ENCODE results near the gene ADGRA1. TPM values are rescaled to one million over a fixed set of nuclear protein-coding genes. Genes with fewer than 3 reads are reported as not detected.
"Not testable (repeated sequence)": the region's sequence is repeated elsewhere in the genome, so short reads cannot be mapped to it uniquely, and the experiment has no call there.

Gene ADGRA1
- total and polyA plus RNA-seq, 7 experiments from 2014 or later = not detected

DNA sequence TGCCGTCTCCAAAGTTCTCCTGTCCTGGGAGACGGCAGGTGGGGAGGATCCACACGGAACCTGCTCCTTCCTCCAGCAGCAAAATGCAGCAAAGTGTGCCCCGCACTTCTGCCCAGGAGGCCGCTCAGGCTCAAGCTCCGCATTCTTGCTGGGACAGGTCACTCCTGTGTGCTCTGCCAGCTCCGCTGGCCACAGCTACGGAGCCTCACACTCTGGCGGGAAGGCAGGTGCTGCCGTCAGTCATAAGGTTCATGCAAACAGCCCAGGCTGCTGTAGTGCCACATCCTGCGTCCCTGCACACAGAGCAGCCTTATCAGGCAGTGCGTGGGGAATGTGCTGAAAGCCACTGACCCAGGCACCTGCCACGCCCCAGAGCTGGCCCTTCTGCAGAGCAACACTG, 22.4 kb downstream of the ADGRA1 start:
- peaks cover 0 to 2% (median 0%) of the 10 kb centered on the region in 7 donors for H3K4me1 Mint-ChIP-seq
- Histone ChIP-seq H3K36me3 (ENCODE audit: control insufficient read depth in 2 of 3, insufficient read depth in 3 of 3, low read length in 3 of 3) (no peaks in the 10 kb centered on the region), H3K27me3 (ENCODE audit: control insufficient read depth in 2 of 2, insufficient read depth in 2 of 2, low read length in 2 of 2) (no peaks in the 10 kb centered on the region), H3K4me3 (ENCODE audit: low read length) (no peak overlapping the region), H3K9me3 (ENCODE audit: control insufficient read depth in 2 of 3, low read length in 3 of 3) (peaks cover 0 to 14% (median 9%) of the 10 kb centered on the region in 3 experiments), H3K27ac (ENCODE audit: low read depth, low read length) (no peak overlapping the region), H3K4me1 (ENCODE audit: control insufficient read depth in 2 of 2, insufficient read depth in 2 of 2, low read length in 2 of 2) (no peaks in the 10 kb centered on the region)
- ChIA-PET POLR2A (no interaction called here), CTCF (no interaction called here)
- no peak overlapping the region for H3K27ac Mint-ChIP-seq
- H3K4me3 Mint-ChIP-seq = no peak overlapping the region
- no peak for DNase-seq
- peaks cover 5 to 34% (median 15%) of the 10 kb centered on the region in 11 donors for H3K9me3 Mint-ChIP-seq
- H3K27me3 Mint-ChIP-seq = peaks cover 0 to 9% (median 0%) of the 10 kb centered on the region in 5 donors
- peaks cover 0 to 3% (median 0%) of the 10 kb centered on the region in 5 donors for H3K36me3 Mint-ChIP-seq
- intact Hi-C loops (cut with micrococcal nuclease) = no loop called here
- ATAC-seq = no peak

DNA sequence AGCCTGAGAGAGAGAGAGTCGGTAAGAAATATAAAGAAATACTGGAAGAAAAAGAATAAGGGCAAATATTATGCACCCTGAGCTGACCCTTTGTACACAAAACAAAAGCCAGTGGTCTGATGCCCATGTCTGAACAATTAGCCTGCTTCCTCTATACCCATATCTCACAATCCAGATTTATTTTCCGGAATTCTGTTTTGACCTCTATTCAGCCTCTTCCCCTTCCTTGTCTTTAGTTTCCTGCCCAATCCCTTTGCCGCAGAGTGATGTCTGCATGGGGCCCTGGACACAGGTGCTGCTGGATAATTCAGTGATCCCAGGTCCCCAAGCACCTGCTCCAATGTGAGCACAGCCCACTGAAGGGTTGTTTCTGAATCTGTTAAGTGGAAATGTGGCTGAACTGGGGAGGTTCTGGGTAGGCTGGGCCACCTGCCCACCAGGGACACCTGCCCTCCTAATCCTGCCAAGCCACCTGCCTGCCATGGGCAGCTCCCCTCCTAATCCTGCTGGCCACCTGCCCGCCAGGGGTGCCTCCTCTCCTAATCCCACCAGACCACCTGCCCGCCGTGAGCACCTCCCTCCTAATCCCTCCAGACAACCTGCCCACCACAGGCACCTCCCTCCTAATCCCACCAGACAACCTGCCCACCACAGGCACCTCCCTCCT, 23.0 kb downstream of the ADGRA1 start:
- Mint-ChIP-seq H3K36me3 (peaks cover 0 to 3% (median 0%) of the 10 kb centered on the region in 5 donors), H3K27me3 (peaks cover 0 to 9% (median 0%) of the 10 kb centered on the region in 5 donors), H3K27ac (no peak overlapping the region), H3K9me3 (peaks cover 5 to 34% (median 15%) of the 10 kb centered on the region in 11 donors), H3K4me1 (peaks cover 0 to 2% (median 0%) of the 10 kb centered on the region in 7 donors), H3K4me3 (no peak overlapping the region)
- Histone ChIP-seq H3K9me3 (ENCODE audit: control insufficient read depth in 2 of 3, low read length in 3 of 3) (peaks cover 0 to 14% (median 9%) of the 10 kb centered on the region in 3 experiments), H3K36me3 (ENCODE audit: control insufficient read depth in 2 of 3, insufficient read depth in 3 of 3, low read length in 3 of 3) (no peaks in the 10 kb centered on the region), H3K4me1 (ENCODE audit: control insufficient read depth in 2 of 2, insufficient read depth in 2 of 2, low read length in 2 of 2) (no peaks in the 10 kb centered on the region), H3K27me3 (ENCODE audit: control insufficient read depth in 2 of 2, insufficient read depth in 2 of 2, low read length in 2 of 2) (no peaks in the 10 kb centered on the region), H3K27ac (ENCODE audit: low read depth, low read length) (no peak overlapping the region), H3K4me3 (ENCODE audit: low read length) (no peak overlapping the region)
- ChIA-PET POLR2A (no interaction called here), CTCF (no interaction called here)
- ATAC-seq (no peak), DNase-seq (no peak)
- intact Hi-C loops (cut with micrococcal nuclease) = no loop called here

DNA sequence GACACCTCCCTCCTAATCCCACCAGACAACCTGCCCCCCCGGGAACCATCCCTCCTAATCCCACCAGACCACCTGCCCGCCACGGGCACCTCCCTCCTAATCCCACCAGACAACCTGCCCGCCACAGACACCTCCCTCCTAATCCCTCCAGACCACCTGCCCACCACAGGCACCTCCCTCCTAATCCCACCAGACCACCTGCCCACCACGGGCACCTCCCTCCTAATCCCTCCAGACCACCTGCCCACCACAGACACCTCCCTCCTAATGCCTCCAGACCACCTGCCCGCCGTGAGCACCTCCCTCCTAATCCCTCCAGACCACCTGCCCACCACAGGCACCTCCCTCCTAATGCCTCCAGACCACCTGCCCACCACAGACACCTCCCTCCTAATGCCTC, 23.9 kb downstream of the ADGRA1 start:
- H3K4me1 Mint-ChIP-seq; H3K27me3 Mint-ChIP-seq; DNase-seq; H3K36me3 ChIP-seq (ENCODE audit: control insufficient read depth in 2 of 3, insufficient read depth in 3 of 3, low read length in 3 of 3); H3K27ac Mint-ChIP-seq; ATAC-seq; H3K27me3 ChIP-seq (ENCODE audit: control insufficient read depth in 2 of 2, insufficient read depth in 2 of 2, low read length in 2 of 2); POLR2A ChIA-PET; H3K4me1 ChIP-seq (ENCODE audit: control insufficient read depth in 2 of 2, insufficient read depth in 2 of 2, low read length in 2 of 2); H3K36me3 Mint-ChIP-seq; H3K4me3 ChIP-seq (ENCODE audit: low read length); intact Hi-C loops (cut with micrococcal nuclease); H3K4me3 Mint-ChIP-seq; CTCF ChIA-PET; H3K27ac ChIP-seq (ENCODE audit: low read depth, low read length): not testable (repeated sequence)
- peaks cover 5 to 34% (median 14%) of the 10 kb centered on the region in 11 donors for H3K9me3 Mint-ChIP-seq
- peaks cover 0 to 14% (median 9%) of the 10 kb centered on the region in 3 experiments for H3K9me3 ChIP-seq (ENCODE audit: control insufficient read depth in 2 of 3, low read length in 3 of 3)

DNA sequence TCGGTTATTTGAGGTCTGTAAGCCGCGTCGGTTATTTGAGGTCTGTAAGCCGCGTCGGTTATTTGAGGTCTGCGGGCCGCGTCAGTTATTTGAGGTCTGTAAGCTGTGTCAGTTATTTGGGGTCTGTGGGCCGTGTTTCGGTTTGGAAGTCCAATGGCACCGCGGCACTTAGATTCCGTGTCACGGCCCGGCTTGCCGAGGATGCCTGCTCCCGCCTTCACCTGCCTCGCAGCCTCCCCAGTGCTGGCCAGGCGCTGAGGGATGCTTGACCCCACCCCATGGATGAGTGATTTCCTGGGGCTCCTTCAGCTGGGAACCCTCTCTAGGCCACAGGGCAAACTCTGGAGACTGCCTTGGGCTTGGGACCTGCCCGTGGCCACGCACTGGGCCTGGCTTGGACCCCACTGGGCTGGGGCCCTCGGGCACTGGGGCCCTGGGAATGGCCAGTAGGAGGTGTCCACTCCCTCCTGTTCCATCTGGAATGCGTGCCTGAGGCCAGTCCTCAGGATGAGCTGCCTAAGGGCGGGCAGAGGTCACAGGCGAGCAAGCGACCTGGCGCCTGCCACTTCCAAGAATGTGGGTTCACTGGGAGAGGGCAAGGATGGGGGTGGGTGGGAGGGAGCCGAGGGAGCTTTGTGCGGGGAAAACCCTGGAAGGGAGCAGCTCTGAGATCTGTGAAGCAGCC, 25.6 kb downstream of the ADGRA1 start:
- intact Hi-C loops (cut with micrococcal nuclease) = no loop called here
- Histone ChIP-seq H3K9me3 (ENCODE audit: control insufficient read depth in 2 of 3, low read length in 3 of 3) (peaks cover 0 to 5% (median 0%) of the 10 kb centered on the region in 3 experiments), H3K4me3 (ENCODE audit: low read length) (no peak overlapping the region), H3K27me3 (ENCODE audit: control insufficient read depth in 2 of 2, insufficient read depth in 2 of 2, low read length in 2 of 2) (no peaks in the 10 kb centered on the region), H3K4me1 (ENCODE audit: control insufficient read depth in 2 of 2, insufficient read depth in 2 of 2, low read length in 2 of 2) (no peaks in the 10 kb centered on the region), H3K27ac (ENCODE audit: low read depth, low read length) (no peak overlapping the region), H3K36me3 (ENCODE audit: control insufficient read depth in 2 of 3, insufficient read depth in 3 of 3, low read length in 3 of 3) (no peaks in the 10 kb centered on the region)
- Mint-ChIP-seq H3K27me3 (peaks cover 0 to 9% (median 0%) of the 10 kb centered on the region in 5 donors), H3K36me3 (no peaks in the 10 kb centered on the region), H3K27ac (no peak overlapping the region), H3K4me3 (no peak overlapping the region), H3K9me3 (peaks cover 0 to 22% (median 7%) of the 10 kb centered on the region in 11 donors), H3K4me1 (peaks cover 0 to 2% (median 0%) of the 10 kb centered on the region in 7 donors)
- no peak for DNase-seq
- ChIA-PET POLR2A (no interaction called here), CTCF (no interaction called here)
- ATAC-seq = no peak

DNA sequence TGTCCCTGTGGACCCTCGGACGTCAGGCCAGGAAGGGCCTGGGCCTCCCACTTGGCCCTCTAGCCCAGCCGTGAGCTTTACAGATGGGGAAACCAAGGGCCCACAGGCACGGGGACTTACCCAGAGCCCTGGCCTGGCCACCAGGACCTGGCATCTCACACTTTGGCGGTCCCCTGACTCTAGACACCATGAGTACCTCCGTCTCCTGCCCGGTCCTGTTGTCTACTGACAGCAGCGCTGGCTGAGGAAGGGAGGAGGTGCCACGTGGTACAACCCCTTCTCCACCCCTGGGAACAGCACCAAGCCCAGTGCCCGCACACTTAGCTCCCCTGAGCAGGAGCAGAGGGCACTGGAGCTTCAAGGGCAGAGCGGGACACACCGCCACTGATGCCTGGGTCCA, 26.1 kb downstream of the ADGRA1 start:
- H3K4me3 Mint-ChIP-seq = no peak overlapping the region
- peaks cover 0 to 9% (median 4%) of the 10 kb centered on the region in 5 donors for H3K27me3 Mint-ChIP-seq
- ATAC-seq (no peak), DNase-seq (no peak)
- no peak overlapping the region for H3K4me3 ChIP-seq (ENCODE audit: low read length)
- no peak overlapping the region for H3K27ac Mint-ChIP-seq
- H3K9me3 Mint-ChIP-seq = peaks cover 0 to 22% (median 8%) of the 10 kb centered on the region in 11 donors
- no peaks in the 10 kb centered on the region for H3K9me3 ChIP-seq (ENCODE audit: control insufficient read depth in 2 of 3, low read length in 3 of 3)
- peaks cover 0 to 2% (median 0%) of the 10 kb centered on the region in 5 donors for H3K36me3 Mint-ChIP-seq
- H3K4me1 ChIP-seq (ENCODE audit: control insufficient read depth in 2 of 2, insufficient read depth in 2 of 2, low read length in 2 of 2) = no peaks in the 10 kb centered on the region
- H3K36me3 ChIP-seq (ENCODE audit: control insufficient read depth in 2 of 3, insufficient read depth in 3 of 3, low read length in 3 of 3) = no peaks in the 10 kb centered on the region
- intact Hi-C loops (cut with micrococcal nuclease) = no loop called here
- peaks cover 0 to 2% (median 0%) of the 10 kb centered on the region in 7 donors for H3K4me1 Mint-ChIP-seq
- ChIA-PET POLR2A (no interaction called here), CTCF (no interaction called here)
- no peaks in the 10 kb centered on the region for H3K27me3 ChIP-seq (ENCODE audit: control insufficient read depth in 2 of 2, insufficient read depth in 2 of 2, low read length in 2 of 2)
- H3K27ac ChIP-seq (ENCODE audit: low read depth, low read length) = no peak overlapping the region

DNA sequence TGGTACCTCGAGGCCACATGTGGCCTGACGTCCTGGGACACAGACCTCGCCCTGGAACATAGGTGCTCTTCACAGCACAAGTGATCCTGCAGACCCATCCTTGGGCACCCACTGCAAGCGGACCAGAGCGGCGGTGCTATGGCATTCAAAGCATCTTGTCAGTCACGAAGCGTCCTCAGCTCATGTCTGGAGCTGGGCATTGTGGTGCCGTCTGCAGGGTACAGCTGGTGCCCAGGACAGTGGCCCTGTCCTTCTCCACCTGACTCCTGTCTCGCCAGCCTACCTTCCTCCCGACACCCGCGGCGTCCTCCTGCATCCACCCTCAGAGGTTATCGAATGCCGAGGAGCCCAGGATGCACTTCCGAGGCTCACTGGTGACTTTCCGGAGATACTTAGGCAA, 26.5 kb downstream of the ADGRA1 start:
- DNase-seq = peak in 1 of 9 donors; percentile 6
- ATAC-seq = no peak
- Mint-ChIP-seq H3K4me3 (no peak overlapping the region), H3K27ac (no peak overlapping the region), H3K9me3 (peaks cover 0 to 23% (median 8%) of the 10 kb centered on the region in 11 donors), H3K27me3 (peaks cover 0 to 6% (median 5%) of the 10 kb centered on the region in 5 donors), H3K4me1 (peaks cover 0 to 2% (median 0%) of the 10 kb centered on the region in 7 donors), H3K36me3 (peaks cover 0 to 4% (median 0%) of the 10 kb centered on the region in 5 donors)
- intact Hi-C loops (cut with micrococcal nuclease) = no loop called here
- no peaks in the 10 kb centered on the region for H3K27me3 ChIP-seq (ENCODE audit: control insufficient read depth in 2 of 2, insufficient read depth in 2 of 2, low read length in 2 of 2)
- ChIA-PET POLR2A (no interaction called here), CTCF (no interaction called here)
- no peak overlapping the region for H3K4me3 ChIP-seq (ENCODE audit: low read length)
- no peaks in the 10 kb centered on the region for H3K36me3 ChIP-seq (ENCODE audit: control insufficient read depth in 2 of 3, insufficient read depth in 3 of 3, low read length in 3 of 3)
- H3K4me1 ChIP-seq (ENCODE audit: control insufficient read depth in 2 of 2, insufficient read depth in 2 of 2, low read length in 2 of 2) = no peaks in the 10 kb centered on the region
- H3K9me3 ChIP-seq (ENCODE audit: control insufficient read depth in 2 of 3, low read length in 3 of 3) = no peaks in the 10 kb centered on the region
- no peak overlapping the region for H3K27ac ChIP-seq (ENCODE audit: low read depth, low read length)

All from naive thymus-derived CD4-positive, alpha-beta T cell (primary cell).